Measurements from ENCODE around the gene SEC11A.
"Not testable (repeated sequence)": the region's sequence is repeated elsewhere in the genome, so short reads cannot be mapped to it uniquely, and the experiment has no call there.

SEC11A gene

DNA sequence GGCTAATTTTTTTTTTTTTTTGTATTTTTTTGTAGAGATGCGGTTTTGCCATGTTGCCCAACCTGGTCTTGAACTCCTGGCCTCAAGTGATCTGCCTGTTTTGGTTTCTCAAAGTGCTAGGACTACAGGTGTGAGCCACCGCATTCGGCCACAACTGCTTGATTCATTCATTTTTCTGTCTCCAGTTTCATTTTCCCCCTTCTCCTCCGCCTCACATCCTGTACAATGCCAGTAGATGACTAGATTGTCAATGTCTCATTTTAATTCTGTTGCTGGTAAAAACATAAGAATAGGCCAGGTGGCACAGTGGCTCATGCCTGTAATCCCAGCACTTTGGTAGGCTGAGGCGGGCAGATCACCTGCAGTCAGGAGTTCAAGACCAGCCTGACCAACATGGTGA, 20.4 kb upstream of the SEC11A start:
- no peak for DNase-seq

DNA sequence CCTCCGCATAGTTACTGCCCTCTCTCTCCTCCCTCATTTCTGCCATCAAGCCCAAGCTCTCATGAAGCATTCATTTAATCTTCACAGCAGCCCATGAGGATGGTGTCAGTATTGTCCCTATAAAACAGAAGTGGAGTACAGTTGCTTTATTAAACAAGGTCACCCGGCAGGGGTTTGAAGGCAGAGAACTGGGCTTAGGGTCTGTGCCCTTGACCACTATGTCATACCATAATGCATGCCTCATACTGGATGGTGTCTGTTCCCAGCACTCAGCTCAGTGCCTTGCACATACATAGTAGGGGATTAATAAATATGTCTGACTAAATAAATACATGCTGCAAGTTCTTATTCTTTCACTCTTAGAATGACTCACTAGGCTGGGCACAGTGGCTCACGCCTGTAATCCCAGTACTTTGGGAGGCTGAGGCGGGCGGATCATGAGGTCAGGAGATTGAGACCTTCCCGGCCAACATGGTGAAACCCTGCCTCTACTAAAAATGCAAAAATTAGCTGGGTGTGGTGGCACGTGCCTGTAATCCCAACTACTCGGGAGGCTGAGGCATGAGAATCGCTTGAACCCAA, 19.6 kb upstream of the SEC11A start:
- DNase-seq = not testable (repeated sequence)

DNA sequence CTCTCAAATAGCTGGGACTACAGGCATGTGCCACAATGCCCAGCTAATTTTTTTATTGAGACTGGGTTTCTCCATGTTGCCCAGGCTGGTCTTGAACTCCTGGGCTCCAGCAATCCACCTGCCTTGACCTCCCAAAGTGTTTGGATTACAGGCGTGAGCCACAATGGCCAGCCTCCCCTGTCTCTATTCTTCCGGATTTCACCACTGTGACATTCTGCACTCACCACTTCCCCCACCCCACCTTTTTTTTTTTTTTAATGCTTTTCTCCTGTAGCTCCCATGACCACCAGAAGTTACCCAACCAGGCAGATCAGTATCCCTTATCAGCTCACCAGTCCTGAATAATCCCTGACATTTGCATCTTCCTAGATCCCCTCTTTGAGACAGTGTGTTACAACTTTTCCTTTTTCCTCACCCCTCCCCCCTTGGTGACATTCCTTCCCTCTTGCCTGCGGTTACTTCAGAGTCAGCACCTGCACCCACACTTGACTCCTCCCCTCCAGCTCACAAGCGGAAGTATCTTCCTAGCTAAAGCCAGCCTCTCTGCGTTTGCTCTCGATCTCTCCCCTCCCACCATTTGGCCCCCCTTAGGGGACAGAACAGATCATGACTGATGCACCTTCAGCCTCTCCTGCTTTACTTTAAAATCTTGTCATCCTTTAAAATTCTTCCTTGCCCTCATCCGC, 19.0 kb upstream of the SEC11A start:
- DNase-seq = no peak

DNA sequence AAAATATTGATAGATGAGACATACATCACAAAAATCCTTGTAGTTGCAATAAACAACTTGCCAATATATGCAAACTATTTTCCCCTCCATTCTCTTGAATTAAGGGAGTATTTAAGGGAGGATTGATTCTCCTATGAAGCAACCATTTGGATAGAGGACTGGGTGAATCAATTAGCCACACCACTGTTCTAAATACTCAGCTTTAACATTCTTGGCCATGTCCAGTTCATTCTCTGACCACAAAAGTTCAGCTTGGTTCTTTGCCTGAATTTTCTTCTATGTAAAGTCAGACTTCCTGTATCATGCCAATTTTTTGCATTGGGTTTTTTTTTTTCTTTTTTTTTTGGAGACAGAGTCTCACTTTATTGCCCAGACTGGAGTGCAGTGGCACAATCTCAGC, 15.8 kb upstream of the SEC11A start:
- no peak for DNase-seq

DNA sequence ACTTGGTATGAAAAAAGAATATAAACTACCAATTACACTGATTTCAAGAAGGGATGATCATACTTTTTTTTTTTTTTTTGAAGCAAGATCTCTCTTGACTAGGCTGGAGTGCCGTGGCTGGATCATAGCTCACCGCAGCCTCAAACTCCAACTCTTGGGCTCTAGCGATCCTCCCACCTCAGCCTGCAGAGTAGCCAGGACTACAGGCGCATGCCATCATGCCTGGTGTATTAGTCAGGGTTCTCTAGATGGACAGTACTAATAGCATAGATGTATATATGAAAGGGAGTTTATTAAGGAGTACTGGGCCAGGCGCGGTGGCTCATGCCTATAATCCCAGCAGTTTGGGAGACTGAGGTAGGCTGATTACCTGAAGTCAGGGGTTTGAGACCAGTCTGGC, 11.5 kb upstream of the SEC11A start:
- DNase-seq = no peak

DNA sequence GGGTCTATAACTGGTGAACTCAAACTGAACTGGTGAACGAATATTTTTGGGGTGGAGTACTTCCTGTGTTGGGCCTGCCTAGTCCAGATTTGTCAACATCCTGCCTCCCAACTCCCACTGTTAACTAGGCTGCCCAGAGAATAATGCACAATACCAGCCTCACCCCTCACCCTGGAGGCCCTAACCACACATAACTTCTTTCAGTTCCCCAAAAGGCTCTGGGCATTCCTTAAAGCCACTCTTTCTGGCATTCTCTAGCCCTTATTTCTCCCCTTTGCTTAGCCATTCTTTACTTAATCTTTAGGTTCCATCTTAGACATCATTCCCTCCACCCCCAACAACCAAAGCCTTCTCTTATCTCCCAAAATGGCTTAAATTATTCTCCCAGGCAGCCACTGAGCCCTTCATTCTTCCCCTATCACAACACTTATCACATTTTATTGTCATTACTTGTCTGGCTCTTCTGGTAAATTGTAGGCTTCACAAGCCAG, 9.1 kb upstream of the SEC11A start:
- no peak for DNase-seq

DNA sequence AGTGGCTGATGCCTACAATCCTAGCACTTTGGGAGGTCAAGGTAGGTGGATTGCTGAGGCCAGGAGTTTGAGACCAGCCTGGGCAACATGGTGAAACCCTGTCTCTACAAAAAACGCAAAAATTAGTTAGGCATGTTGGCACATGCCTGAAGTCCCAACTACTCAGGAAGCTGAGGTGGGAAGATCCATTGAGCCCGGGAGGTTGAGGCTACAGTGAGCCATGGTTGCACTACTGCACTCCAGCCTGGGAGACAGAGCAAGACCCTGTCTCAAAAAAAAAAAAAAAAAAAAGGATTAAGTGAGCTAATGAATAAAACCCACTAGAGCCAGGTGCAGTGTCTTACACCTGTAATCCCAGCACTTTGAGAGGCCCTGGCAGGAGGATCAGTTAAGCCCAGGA, 6.7 kb upstream of the SEC11A start:
- DNase-seq = no peak

DNA sequence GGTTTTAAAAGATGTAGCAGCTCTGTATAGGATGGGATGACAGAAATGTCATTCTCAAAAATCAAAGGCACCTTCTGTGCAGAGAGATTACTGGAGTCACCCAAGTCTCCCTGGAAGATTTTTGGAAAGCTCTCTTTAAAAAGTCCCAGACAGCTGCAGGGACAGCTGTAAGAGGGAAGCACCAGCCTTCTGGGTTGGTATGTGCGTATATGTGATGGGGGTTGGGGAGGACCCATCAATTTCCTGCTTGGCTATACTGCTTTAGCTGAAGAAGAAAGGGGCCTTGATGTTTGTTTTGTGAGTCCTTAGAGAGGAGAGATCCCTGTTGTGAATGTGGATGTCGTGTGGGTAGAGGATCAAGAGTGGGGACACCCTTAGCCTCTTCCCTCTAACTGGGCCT, 5.4 kb upstream of the SEC11A start:
- no peak for DNase-seq

DNA sequence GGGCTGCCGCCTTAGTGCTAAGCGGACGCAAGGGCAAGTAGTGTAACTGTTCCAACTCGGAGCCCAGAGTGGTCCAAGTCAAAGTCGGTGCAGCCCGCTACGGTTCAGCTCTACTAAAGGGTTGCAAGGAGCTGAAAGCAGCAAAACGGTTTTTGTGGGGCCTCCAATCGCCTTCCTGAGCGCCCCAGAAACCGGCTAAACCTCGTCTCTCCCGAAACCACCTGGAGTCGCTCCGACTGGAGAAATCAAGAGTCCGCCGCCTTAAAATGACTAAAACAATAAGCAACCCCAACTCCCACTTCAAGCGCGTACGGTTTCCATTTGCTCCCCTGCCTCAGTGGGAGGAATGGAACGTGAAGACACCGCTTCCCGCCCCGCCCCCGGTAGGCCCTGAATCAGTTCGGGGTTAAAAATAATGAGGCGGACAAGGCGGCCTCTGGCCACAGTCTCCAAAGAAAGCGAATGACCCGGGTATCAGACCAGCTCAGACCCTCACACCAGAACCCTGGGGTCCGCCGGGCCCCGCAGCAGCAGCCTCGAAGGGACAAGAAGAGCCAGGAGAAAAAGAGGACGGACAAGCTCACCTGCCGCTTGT, 401 bp downstream of the SEC11A start:
- no peak for DNase-seq

DNA sequence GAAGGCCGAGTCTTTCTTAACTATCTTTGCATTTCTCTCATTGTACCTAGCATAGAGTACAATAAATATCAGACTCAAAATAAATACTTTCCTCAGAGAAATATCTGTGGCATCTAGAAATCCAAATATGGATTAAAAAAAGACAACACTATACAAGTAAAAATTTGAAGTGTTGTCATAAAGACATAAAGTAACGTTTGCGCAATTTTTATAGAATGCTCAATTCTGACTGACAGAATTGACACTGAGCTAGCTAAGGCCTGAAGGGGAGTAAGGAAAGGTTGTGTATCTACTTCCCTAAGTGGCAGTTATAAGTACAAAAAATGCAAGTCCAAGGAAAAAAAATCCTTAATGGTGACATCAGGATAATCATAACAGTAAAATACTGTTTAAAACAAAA, 1.1 kb downstream of the SEC11A start:
- DNase-seq = no peak

DNA sequence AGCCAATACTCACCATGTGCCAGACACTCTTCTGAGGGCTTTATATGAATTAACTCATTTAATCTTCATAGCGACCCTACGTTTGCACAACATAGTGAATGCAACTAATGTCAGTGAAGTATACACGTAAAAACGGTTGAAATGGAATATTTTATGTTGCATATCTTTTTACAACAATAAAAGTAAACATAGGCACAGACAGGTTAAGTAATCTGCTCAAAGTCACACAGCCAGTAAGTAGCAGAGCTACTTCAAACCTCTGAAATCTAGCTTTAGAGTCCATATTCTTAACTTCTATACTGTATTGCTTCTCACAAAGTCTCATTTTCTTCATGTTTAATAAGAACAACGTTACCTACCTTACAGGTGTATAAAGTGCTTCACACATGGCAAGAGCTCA, 1.6 kb downstream of the SEC11A start:
- no peak for DNase-seq

DNA sequence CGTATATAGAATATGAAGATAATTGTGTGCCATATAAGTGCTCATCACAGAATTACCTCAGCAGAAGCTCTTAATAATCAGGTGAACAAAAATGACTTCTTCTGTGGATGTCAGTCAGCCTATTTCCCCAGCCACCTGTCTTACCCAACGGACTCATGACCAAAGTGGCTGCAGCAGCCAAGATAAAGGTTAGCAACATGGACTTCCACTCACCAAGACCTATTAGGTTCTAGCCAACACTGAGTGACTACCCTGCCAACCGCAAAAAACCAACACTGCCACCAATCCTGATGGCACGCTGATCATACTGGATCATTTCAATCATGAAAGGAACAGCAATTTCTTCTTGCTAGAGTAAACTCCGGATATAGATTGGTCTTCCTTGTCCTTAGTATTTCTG, 12.1 kb downstream of the SEC11A start:
- no peak for DNase-seq

DNA sequence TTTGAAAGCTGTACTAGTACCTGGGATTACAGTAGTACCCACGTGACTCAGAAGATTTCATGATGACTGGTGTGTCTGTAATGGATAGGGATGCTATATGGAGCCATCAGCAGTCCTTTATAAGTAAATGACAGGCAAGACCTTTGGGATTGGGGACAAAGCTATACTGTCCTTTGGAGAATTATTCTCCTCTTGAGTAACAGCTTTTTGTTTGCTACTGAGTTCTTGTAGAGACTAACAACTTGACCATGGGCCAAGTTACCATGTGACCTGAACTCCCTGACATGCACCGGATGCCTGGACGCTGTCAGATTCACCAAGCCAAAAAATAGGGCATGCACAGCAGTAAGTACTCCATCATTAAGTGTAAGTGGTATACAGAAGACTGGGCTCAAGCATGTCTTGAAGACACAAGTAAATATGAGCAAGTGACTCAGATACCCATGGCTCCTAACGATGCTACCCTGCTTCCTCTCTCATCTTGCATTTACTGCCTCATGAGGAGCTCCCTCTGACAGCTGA, 12.9 kb downstream of the SEC11A start:
- DNase-seq = no peak

DNA sequence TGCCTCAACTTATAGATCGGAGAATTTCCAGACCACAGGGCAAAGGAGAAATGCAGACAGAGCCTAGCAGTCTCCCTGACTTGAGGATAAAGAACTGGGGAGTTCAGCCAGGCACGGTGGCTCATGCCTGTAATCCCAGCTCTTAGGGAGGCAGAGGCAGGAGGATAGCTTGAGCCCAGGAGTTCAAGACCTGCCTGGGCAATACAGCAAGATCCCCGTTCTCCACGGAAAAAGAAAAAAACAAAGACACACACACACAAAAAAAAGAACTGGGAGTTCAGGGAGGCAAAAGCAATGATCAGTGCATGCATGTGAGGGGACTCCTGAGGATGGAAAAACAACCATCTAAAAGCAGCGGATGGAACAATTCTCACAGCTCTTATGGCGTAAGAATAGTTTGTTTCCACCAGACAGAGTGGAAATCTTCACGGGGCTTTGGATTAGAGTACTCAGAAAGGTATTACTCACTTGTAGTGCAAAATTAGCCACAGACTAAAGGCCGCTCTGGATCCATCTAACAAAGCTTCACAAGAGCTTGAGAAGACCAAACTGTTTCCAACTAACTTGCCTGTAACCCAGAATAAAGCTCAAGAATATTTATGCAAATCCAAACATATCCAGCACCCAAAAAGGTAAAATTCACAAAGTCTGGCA, 16.3 kb downstream of the SEC11A start:
- DNase-seq = no peak

DNA sequence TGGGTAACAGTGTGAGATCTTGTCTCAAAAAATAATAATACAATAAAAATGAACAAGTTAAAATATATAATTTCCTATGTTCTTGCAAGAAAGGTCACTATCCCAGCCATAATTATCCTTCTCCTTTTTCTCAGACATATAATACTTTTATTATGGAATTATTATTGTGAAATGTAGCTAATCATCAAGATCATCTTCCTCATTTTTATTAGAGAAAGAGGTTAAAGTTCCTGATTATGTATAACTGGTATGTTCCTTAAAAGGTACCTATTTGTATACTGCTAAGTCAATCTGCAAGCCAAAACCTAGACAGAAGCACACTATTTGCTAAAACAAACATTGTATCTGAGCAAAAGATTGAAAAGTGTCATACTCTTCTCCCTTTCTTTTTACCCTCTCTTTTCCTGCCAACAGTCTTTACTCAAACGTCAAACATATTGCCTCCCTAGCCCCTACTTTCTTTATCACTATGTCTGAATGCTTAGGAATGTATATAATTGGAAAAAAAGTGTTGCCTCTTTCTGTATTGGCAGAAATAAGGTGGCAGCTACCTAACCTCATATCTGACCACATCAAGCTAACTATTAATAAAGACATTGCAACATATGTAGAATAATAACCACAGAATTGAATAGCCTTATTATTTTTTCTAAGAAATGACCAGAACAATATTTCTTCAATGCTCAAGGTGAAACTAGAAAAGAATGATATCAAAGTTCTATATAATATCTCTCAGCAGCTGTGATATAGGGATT, 18.5 kb downstream of the SEC11A start:
- DNase-seq = no peak

DNA sequence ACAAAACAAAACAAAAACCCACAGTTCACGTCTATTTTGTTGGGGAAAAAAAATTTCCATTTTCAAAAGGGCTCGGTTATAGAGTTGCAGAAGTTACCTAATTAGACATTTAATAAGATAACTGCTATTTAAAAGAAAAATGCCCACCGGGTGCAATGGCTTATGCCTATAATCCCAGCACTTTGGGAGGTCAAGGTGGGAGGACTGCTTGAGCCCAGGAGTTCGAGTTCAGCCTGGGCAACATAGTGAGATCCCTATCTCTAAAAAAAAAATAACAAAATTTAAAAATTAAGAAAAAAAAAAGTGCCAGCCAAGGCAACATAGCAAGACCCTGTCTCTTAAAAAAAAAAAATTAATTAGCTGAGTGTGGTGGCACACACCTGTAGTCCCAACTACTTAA, 19.2 kb downstream of the SEC11A start:
- DNase-seq = no peak

DNA sequence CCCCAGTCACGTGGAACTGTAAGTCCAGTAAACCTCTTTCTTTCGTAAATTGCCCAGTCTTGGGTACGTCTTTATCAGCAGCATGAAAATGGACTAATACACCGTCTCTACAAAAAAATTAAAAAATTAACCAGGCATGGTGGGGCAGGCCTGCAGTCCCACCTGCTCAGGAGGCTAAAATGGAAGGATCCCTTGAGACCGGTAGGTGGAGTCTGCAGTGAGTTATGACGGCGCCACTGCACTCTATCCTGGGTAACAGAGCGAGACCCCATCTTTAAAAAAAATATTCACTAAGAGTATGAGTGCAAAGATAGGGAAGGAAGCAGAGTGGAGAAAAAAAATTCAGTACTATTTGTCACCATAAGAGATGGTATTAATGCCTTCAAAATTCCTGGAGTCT, 25.6 kb downstream of the SEC11A start:
- no peak for DNase-seq

DNA sequence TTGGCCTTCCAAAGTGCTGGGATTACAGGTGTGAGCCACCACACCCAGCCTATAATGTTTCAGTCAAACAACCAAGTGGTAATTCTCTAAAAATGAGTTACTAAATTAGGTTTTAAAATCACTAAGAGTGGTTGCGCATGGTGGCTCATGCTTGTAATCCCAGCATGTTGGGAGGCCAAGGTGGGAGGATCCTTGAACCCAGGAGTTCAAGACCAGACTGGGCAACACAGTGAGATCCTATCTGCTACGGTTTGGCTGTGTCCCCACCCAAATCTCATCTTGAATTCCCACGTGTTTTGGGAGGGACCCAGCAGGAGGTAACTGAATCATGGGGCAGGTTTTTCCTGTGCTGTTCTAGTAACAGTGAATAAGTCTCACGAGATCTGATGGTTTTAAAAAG, 26.1 kb downstream of the SEC11A start:
- DNase-seq = no peak

DNA sequence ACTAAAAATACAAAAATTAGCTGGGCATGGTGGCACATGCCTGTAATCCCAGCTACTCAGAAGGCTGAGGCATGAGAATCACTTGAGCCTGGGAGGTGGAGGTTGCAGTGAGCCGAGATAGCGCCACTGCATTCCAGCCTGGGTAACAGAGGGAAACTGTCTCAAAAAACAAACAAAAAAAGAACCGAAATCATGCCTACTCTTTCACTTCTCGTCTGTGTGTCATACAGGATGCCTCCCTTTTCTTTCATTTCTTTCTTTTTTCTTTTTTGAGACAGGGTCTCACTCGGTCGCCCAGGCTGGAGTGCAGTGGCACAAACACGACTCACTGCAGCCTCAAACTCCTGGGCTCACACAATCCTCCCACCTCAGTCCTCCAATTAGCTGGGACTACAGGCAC, 29.5 kb downstream of the SEC11A start:
- DNase-seq = not testable (repeated sequence)

DNA sequence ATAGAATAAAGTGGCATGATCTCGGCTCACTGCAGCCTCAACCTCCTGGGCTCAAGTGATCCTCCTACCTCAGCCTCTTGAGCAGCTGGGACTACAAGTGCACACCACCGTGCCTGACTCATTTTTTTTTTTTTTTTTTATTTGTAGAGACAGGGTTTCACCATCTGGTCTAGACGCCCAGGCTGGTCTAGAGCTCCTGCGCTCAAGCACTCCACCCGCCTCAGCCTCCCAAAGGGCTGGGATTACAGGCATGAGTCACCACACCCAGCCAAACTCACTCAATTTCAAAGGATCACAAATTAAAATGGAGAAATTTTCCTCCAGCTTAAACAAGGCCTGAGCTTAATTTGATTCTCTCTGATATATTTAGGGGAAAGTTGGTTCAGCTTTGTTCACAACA, 30.6 kb downstream of the SEC11A start:
- DNase-seq = no peak

DNA sequence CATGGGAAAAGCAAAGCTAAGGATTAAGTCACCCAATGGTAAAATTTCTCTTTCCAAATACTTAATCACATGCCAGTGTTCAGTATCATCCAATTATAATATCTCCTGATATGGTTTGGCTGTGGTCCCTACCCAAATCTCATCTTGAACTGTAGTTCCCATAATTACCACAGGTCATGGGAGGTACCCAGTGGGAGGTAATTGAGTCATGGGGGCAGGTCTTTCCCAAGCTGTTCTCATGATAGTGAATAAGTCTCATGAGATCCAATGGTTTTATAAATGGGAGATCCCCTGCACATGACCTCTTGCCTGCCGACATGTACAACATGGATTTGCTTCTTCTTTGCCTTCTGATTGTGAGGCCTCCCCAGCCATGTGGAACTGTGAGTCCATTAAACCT, 31.8 kb downstream of the SEC11A start:
- DNase-seq = no peak

DNA sequence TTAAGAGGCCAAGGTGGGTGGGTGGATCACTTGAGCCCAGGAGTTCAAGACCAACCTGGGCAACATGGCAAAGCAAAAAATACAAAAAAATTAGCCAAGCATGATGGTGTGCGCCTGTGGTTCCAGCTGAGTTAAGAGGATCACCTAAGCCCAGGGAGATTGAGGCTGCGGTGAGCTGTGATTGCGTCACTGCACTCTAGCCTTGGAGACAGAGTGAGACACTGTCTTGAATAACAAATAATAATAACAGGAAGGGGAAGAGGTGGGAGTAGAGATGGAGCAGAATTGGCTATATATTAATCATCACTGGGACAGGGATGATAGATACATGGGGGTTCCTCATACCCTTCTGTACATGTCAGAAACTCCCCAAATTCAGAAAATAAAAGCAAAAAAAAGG, 34.1 kb downstream of the SEC11A start:
- no peak for DNase-seq

DNA sequence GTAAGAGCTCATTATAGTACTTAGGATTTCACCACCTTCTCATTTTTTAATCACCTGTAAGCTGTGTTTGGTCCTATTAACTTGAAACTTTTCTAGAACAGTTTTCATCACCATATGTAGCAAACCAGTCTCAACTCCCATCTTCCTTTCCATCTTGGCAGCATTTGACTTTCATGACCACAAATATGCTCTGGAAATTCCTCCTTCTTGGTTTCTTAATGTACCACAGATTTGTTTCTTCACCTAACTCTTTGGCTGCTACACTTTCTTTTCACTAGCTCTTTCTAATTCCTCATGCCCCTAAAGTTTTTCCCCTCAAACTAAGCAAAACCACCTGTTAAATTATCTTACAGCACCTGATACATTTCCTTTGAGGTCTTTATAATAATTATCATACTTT, 44.7 kb downstream of the SEC11A start:
- DNase-seq = no peak
